ENCODE measurements around the gene GBGT1. TPM values are rescaled to one million over a fixed set of nuclear protein-coding genes. Genes with fewer than 3 reads are reported as not detected.
A peak's percentile ranks its signal among the peaks of the same experiment; 100 is the strongest.

GBGT1 gene
- total and polyA plus RNA-seq, 9 of the 15 experiments (the other 6 are each of a cell fraction or from before 2014, with no cell fraction given) = 0.55 to 25.8 (median 13.7) TPM

GRCh38 chr9:133121198-133121914, 42.4 kb downstream of the GBGT1 start, which contains the start of gene RALGDS (continued):
- peak; percentile 51 for TF ChIP-seq MGA (IDR thresholded peaks at IDR 0.05)
- no peak for TF ChIP-seq ZNF518B (CRISPR knock-in tag; IDR thresholded peaks at IDR 0.05)
- TF ChIP-seq CBFA2T2 (conservative IDR thresholded peaks at IDR 0.05) = no peak
- no peak for TF ChIP-seq IRF1 (CRISPR knock-in tag; IDR thresholded peaks at IDR 0.05; ENCODE audit: borderline replicate concordance)
- TF ChIP-seq AFF1 (IDR thresholded peaks at IDR 0.05; ENCODE audit: low read depth in 1 of 2, partially characterized antibody in 2 of 2) = no peak
- TF ChIP-seq ZFPM2 (CRISPR knock-in tag; IDR thresholded peaks at IDR 0.05) = no peak

Measured in K562 (cell line).